GM12878 (cell line): ENCODE results near the gene PRKN.

Experiments used
- CTCF ChIP-seq, 3 experiments: IDR thresholded peaks in 2 of 3; conservative IDR thresholded peaks in 1 of 3; 2 replicates each; pipeline ENCODE4 v1.5.1; 2011; ENCODE audit warnings: low read depth in 3 of 3, low read length in 3 of 3, mild to moderate bottlenecking in 3 of 3, control low read depth in 2 of 3, moderate library complexity in 2 of 3, inconsistent platforms in 1 of 3, mixed read lengths in 1 of 3; ENCODE audit not compliant: control insufficient read depth in 2 of 3, insufficient read depth in 1 of 3; ENCODE audit errors: extremely low read depth in 1 of 3
- HDAC2 ChIP-seq: fragments of 200-600 bp; sonication (generic); IDR thresholded peaks from 2 replicates; pipeline ENCODE4 v1.6.1; 2017
- IRF4 ChIP-seq: IDR thresholded peaks from 2 replicates; pipeline ENCODE4 v1.6.1; 2011; ENCODE audit warnings: low read depth, low read length
- NFYB ChIP-seq: IDR thresholded peaks from 2 replicates; pipeline ENCODE4 v1.6.1; 2011; ENCODE audit warnings: low read depth, mild to moderate bottlenecking, low read length, improper control_type of control experiment, moderate library complexity; ENCODE audit not compliant: insufficient read depth
- POLR2A ChIP-seq: IDR thresholded peaks from 2 replicates; pipeline ENCODE4 v1.6.1; 2011; ENCODE audit warnings: low read depth, mild to moderate bottlenecking, low read length
- SREBF1 ChIP-seq: IDR thresholded peaks from 2 replicates; pipeline ENCODE4 v1.6.1; 2012; ENCODE audit warnings: mild to moderate bottlenecking, low read length
- ZNF274 ChIP-seq: IDR thresholded peaks from one replicate; pipeline ENCODE4 v1.8.0; 2011; ENCODE audit not compliant: insufficient read length, insufficient read depth
- ZNF384 ChIP-seq: IDR thresholded peaks from 2 replicates; pipeline ENCODE4 v1.6.1; 2012; ENCODE audit warnings: low read depth, mild to moderate bottlenecking, low read length, improper control_type of control experiment, borderline replicate concordance
- ZSCAN29 ChIP-seq: fragments of 450-650 bp; IDR thresholded peaks from 2 replicates; pipeline ENCODE4 v1.6.1; 2017; ENCODE audit warnings: mild to moderate bottlenecking, moderate library complexity

- TF ChIP-seq NFYB (no peak), ZSCAN29 (no peak), ZNF384 (no peak), CTCF (IDR thresholded peaks at IDR 0.05 in 2 of 3, conservative IDR thresholded peaks at IDR 0.05 in 1 of 3; ENCODE audit: control insufficient read depth in 2 of 3, extremely low read depth in 1 of 3, insufficient read depth in 1 of 3, low read depth in 3 of 3, low read length in 3 of 3) (no peak), SREBF1 (no peak), IRF4 (no peak), ZNF274 (no peak), HDAC2 (no peak), POLR2A (no peak)
Observed at GRCh38 chr6:161327360-161327953, 1400.1 kb downstream of the PRKN start.
